ENCODE results near the gene UNC13B.
A peak's percentile ranks its signal among the peaks of the same experiment; 100 is the strongest.
"Not testable (repeated sequence)": the region's sequence is repeated elsewhere in the genome, so short reads cannot be mapped to it uniquely, and the experiment has no call there.

Gene UNC13B

DNA sequence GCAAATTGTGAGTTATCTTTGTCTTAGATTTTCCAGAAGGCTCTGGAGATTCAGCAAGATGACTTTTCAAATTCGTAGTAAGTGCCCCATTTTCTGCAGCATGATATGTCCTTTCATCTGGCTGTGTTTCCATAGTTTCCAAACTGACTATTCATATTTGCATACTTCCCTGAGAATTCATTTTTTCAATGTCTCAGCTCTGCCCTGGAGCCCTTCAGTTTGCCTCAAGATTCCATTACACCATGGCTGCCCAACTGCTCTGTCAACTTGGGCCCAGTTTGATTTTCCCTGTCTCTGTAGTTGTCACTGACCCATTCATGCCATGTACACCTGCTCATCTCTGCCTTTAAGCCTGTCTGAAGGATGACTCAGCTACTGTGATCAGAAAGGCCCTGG lies 233.9 kb downstream of the UNC13B start:
- no peak for DNase-seq

DNA sequence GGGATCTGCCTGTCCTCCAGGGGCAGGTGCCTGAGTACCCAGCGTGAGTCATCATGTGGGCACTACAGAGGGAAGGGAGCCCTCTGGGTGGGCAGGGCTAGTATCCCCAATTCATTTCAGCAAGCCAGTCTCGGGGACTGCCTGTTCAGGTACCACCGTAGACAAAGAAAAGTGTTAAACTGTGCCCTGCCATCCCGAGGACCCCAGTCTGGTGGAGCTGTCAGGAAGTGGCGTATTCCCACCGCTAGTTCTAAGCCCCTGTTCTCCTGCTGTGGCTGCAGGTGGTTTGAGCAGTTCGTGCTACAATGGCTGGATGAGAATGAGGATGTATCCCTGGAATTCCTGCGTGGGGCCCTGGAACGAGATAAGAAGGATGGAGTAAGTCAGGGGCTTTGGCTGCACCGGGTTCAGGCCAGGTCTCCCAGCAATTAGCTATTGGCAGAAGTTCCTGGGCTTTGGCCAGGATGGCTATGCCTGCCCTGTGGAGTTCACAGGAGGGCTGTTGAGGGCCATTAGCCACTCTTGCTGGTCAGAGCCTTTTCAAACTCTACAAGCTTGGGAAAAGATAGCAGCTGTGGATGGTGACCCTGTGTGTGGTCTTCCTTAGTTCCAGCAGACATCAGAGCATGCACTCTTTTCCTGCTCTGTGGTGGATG lies 234.9 kb downstream of the UNC13B start:
- DNase-seq: no peak

DNA sequence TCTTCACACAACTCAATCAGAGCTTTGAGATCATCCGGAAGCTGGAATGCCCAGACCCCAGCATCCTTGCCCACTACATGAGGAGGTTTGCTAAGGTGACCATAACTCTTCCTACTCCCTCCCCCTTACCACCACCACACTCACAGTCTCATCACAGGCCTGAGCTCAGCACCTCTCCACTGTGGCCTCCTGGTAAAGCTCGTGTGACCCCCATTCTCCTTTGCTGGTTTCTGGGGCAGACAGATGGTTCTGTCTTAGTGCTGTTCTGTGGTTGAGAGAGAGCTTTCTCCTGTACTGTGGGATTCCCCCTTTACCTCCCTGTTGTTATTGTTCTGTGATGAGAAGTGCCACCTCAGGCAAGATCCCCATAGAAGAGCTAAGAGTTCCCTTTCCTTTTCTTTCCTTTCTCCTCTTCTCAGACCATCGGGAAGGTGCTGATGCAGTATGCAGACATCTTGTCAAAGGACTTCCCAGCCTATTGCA lies 235.4 kb downstream of the UNC13B start:
- no peak for DNase-seq

DNA sequence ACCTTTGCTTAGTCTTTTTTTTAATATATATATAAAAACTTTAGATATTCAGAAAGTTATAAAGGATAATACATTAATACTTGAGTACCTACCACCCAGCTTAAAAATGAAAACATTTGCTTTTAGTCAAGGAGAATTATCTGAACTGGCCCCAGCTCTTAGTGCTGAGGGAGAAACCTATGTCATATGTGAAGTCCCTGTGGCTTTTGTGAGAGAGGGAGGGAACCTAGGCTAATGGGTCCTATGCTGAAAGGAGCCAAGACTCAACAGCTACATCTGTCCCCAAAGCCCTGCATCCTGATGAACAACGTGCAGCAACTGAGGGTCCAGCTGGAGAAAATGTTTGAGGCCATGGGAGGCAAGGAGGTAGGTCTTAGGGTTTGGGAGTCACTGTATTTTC lies 236.1 kb downstream of the UNC13B start:
- no peak for DNase-seq

DNA sequence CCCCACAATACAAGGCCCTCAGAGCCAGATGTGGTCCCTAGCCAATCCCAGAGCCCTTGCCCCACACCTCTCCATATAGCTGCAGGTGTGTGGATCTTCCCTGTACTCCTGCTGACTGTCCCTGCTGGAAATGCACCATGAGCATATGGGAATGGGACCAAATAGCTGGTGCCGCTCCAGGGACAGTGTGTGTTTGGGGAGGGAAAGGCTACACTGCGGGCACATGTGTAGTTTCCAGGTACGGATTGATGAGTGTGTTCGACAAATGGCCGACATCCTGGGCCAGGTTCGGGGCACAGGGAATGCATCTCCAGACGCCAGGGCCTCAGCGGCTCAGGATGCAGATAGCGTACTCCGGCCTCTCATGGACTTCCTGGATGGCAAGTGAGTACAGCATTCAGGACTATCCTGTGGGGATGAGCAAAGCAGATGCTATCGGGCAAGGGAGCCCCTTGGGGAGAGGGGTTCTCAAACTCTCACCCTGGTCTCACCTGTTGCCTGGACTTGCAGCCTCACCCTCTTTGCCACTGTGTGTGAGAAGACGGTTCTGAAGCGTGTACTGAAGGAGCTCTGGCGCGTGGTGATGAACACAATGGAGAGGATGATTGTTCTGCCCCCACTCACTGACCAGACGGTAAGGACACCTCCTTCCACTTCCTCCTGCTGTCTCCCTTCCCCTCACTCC lies 237.0 kb downstream of the UNC13B start:
- no peak for DNase-seq

DNA sequence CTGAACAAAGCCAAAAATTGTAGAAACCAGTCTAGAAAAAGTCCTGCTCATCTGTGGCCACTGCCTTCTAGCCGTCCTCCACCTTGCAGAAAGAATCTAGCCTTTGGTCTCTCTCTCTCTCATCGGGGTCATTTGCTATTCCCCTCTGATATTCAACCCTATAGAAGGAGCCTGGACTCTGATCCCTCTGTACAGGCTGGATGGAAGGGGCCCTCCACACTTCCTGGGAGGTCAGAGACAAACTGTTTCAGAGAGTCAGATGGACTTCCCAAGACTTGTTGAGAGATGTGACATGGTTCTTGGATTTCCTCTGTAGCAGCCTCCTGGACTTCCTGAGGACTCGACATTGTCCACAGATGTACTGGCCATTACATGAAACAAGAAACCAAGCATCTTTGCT lies 243.1 kb downstream of the UNC13B start:
- no peak for DNase-seq

DNA sequence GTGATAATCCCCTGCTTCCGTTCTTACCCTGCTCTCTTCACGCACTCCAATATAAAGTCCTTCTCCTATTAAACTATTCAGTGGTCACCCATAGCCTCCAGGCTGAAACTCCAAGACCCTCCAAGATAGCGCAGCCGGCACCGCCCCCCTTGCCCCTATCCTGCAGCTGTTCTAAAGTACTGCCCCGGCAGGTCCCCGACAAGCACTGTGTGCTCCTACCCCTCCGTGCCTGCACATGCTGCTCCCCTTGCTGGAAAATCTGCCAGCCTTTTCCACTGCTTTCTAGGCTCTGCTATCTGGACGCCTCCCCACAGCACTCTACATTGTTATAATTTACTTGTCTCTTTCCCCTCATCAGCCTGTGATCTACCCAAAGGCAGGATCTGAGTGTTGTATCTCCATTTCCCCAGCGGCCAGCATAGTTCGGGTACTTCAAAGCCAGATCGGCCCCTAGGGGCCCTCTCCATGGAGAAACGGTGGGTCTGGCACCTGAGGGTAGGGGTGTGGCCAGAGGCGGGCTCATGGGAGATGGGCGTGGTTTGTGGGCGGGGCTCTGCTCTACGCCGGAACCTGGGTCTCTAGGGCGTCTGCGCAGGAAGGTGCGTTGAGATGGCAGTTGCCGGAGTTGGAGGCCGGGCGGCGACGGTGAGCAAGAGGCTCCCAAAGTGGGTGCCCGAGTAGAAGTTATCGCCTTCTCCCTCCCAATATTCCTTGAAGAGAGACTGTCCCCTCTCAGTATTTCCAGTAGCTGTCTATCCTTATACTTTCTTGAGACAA lies 244.6 kb downstream of the UNC13B start:
- DNase-seq: peak in 2 of 4 experiments; percentile 2 to 21

DNA sequence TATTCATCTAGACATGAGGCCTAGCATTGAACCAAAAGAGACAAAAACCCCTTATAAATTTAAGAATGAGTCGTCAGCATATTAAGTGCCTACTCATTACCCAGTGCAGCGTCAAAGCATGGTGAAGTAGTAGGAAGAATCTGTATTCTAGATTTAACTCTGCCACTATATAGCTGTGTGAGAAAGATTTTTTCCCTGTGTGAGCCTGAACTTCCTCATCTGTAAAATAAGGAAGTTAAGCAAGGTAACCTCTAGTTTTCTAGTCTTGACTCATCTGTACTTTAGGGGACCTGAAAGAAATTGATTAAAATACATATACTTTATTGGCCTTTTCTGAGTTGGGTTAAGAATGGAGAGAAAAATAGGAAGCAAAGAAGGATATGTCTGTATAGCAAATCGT lies 246.0 kb downstream of the UNC13B start:
- DNase-seq: no peak

DNA sequence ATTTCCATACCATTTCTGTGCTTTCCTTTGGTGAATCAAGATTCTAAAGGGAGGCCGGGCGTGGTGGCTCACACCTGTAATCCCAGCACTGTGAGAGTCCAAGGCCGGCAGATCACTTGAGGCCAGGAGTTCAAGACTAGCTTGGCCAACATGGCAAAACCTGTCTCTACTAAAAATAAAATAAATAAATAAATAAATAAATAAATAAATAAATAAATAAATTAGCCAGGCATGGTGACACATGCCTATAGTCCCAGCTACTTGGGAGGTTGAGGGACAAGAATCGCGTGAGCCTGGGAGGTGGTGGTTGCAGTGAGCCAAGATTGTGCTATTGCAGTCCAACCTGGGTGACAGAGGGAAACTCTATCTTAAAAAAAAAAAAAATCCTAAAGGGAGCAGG lies 247.6 kb downstream of the UNC13B start:
- DNase-seq: not testable (repeated sequence)

DNA sequence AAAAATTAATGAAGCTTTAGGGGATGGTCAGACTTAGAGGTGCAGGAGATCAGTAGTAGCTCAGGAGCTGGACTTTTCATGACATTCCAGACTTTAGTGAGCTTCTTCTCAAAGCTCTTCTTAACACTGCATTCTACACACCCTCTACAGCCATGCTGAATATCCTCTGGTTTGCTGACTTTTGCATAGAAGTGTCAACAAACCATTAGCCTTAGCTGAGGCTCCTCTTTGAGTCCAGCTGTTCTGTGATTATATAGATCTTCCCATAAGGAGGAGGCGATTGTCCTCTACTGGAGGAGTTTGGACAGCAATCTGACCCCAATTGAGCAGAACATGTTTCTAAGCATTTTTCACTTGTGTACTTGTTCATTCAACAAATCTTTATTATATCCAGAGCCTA lies 253.1 kb downstream of the UNC13B start:
- no peak for DNase-seq

DNA sequence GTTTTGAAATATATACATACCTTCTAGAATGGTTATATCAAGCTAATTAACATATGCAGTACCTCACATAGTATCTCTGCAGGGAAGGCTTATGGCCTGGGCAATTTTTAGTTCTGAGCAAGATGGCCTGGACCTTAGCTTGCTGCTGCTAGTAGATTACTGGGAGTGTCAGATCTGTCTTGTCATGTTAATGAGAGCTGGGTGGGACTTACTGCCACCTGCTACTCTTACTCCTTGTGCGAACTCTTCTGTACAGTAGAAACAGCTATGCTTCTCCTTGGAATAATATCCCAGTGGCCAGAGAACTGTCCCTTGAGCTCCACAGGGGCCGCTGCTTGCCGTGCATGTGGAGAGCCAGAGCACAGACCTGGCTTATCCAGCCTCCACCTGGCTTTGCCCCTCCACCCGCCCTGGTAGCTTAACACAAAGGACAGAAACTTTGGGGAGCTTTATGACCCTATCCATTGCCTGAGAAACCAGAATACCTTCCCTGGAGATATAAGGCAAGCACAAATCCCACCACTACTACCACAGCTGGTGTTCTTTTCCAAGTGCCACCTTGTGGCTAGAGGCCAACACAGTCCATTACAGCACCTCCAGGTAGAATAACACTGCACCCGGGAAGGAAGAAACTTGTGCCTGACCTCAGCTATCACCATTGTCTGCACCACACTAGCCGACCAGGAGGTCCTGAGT lies 253.7 kb downstream of the UNC13B start:
- DNase-seq: no peak

DNA sequence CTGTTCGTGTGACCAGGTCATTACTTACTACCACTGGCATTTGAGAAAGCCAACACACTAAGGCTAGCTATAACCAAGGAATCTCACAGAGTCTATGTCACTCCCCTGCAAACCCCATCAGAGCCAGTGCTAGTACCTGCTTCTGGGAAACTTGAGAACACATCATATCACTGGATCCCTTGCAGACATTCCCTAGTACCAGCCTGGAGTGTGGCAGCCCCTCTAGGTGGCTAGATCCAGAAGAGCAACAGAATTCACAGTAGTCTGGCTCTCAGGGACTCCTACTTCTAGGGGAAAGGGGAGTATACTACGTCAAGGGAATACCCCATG lies 254.3 kb downstream of the UNC13B start:
- DNase-seq: no peak

DNA sequence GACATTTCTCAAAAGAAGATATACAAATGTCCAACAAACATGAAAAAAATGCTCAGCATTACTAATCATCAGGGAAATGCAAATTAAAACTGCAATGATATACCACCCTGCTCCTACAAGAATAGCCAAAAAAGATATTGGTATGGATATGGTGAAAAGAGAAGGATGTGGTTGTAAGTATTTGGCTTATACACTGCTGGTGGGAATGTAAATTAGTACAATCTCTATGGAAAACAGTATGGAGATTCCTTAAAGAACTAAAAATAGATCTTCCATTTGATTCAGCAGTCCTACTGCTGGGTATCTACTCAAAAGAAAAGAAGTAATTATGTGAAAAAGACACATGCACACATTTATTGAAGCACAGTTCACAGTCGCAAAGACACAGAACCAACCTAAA lies 260.5 kb downstream of the UNC13B start:
- DNase-seq: no peak

DNA sequence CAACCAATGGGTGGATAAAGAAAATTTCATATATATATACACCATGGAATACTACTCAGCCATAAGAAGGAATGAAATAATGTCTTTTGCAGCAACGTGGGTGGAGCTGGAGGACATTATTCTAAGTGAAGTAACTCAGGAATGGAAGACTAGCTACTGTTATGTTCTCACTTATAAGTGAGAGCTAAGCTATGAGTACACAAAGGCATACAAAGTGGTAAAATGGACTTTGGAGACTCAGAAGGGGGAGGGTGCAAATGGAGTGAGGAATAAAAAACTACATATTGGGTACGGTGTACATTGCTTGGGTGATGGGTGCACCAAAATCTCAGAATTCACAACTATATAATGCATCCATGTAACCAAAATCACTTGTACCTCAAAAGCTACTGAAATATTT lies 260.9 kb downstream of the UNC13B start:
- DNase-seq: no peak

DNA sequence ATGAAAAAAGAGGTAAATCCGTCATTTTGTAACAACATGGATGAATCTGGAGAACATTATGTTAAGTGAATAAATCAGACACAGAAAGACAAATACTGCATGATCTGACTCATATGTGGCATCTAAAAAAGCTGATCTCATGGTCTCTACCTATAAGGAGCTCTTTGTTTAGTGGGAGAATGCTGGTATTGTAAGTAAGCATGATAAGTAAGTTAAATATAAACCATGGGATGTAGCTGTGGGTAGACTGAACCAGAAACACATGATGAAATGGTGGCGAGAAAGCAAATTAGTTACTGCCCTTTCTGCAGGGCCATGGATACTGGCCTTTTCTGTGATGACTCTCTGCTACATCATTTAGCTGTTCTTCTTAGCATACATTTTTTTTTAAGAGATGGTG lies 261.7 kb downstream of the UNC13B start:
- no peak for DNase-seq

DNA sequence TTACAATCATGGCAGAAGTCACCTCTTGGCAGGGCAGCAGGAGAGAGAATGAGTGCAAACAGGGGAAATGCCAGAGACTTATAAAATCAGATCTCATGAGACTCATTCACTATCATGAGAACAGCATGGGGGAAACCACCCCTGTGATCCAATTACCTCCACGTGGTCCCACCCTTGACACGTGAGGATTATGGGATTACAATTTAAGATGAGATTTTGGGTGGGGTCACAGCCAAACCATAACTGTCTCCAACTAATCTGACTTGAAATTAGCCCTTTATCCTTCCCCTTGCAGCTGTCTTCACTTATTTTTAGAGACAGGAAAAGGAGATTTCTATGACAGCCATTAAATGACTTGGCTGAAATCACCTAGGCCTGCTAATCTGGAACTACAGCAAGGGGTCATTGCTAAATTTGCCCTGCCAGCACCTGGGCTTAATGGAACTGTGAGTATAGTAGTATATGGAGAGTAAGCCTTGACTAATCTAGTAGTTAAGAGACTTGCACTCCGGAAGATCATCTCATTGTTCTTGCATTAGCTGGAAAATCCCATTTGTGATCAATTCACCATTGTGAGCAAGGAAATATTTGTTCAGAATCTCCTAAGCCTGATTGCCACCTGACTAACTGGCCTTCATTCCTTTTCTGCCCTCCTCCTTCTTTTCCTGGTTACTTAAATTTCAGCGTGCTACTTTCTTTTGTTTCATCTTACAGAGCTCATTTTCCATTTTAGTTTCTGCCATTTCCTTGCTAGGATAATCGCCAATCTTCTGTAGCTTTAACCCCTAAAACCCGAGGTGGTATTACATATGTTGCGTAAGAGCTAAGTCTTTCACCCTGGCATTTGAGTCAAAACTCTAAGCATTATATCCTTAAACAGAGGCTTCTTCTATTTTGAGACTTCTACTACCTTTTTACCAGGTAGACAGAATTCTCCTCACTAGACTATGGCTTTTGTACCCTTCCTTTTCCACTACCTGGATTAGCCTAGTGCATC lies 262.8 kb downstream of the UNC13B start:
- DNase-seq: no peak

DNA sequence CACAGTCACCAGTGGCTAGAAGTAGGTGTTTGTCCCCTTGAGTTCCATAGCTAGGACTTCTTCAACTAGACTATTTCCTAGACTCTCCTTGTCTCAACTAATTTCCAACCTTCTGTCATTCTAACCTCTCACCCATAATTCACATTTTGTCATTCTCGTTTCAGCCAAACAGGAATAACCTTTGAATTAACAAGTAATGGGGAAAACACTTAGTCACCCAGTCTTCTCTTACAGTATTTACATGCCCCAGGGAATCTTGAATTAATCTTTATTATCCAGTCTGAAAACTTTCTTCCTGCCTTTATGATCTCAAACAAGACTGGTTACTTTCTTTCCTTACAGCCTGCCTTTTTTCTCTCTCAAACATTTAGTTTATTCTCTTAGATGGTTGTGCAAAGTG lies 264.8 kb downstream of the UNC13B start:
- DNase-seq: no peak

DNA sequence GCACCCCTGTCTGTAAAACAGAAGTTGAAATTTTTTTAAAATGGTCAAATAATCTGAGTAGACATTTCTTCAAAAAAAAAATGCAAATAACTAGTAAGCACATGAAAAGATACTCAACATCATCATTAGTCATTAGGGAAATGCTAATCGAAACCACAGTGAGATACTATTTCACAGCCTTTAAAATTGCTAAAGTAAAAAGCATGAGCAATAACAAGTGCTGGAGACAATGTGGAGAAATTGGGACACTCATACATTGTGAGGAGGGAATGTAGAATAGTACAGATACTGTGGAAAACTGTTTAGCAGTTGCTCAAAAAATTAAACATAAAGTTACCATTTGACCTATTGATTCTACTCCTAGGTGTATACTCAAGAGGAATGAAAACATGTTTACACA lies 269.7 kb downstream of the UNC13B start:
- DNase-seq: no peak

DNA sequence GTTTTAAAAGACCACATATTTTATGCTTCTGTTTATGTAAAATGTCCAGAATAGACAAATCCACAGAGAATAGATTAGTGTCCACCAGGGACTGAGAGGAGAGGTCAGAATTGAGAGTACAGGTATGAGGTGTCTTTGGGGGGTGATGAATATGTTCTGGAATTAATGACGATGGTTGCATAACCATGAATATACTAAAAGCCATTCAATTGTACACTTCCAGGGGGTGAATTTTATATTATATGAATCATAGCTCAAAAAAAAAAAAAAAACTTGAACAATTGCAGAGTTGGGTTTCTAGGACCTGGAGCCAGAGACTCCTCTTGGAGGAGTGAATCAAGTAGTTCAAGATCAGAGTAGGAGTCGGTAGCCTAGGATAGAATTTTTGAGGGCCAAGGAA lies 270.3 kb downstream of the UNC13B start:
- no peak for DNase-seq

DNA sequence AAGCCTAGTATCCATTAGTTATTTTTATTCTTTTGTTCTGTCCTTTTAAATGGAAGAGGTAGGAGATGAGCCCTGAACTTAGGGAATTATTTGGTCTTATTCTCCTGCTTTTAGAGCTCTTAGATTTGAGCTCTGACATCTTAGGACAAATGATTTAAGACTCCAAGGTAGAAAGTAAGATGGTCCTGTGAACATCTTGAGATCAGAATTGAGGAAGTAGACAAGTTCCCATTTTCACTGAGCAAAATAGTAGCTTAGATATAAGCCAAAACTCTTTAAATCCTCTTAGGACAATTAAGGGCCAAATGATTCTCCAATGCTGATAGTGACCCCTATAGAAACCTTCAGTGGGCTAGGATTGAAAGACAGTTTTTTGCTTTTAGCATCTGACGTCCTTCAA lies 275.1 kb downstream of the UNC13B start:
- no peak for DNase-seq

DNA sequence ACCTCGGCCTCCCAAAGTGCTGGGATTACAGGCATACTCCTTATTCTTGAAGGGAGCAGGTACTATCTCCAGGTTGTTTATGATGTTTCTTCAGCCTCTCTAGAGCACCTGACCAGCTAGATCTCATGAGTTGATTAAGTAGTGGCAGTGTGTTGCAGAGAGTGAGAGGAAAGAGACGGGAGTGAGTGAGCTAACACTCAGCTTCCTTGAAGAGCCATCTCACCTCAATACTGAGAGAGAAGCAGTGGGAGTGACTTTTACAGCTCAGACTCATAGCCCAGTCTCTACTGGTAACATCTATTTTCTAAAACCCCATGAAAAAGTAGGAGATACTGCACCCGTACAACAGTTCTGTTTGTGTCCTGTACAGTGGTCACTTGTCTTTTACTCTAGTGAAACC lies 284.2 kb downstream of the UNC13B start:
- no peak for DNase-seq

DNA sequence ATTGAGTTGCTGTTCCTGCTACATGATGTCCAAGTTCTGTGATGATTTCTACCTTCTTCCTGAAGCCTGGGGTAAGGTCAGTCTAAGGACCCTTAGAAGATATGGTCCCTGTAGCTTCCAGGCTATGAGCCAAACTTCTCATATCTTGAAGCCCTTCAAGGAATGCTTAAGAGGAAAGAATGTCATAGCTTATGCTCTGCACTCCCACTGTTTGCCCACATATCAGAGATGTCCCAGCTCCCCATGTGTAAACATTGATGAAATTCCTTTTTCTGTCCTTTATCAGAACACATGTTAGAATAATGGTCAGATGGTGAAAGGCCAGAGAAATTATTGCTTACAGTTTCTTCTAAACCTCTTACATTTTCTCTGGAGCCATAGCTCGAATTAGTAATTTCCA lies 286.7 kb downstream of the UNC13B start:
- no peak for DNase-seq
